Measurements from ENCODE around the gene C6orf136. TPM values are rescaled to one million over a fixed set of nuclear protein-coding genes. Genes with fewer than 3 reads are reported as not detected.
A peak's percentile ranks its signal among the peaks of the same experiment; 100 is the strongest.
"Not testable (repeated sequence)": the region's sequence is repeated elsewhere in the genome, so short reads cannot be mapped to it uniquely, and the experiment has no call there.

The C6orf136 gene
- total RNA-seq, 2 donors from 2014 or later: 24.8 to 36.7 TPM

- ATAC-seq (replicated peaks): no peak
- peak overlapping the region; percentile 83 for H3K27ac Mint-ChIP-seq
- no peaks in the 10 kb centered on the region for H3K9me3 Mint-ChIP-seq
- H3K4me3 Mint-ChIP-seq: no peak overlapping the region
- H3K4me1 Mint-ChIP-seq: peaks cover 19% of the 10 kb centered on the region
- H3K36me3 Mint-ChIP-seq (ENCODE audit: low read depth): peaks cover 88% of the 10 kb centered on the region
- H3K27me3 Mint-ChIP-seq: no peaks in the 10 kb centered on the region
Observed at GRCh38 chr6:30664994-30665767, 18.2 kb downstream of the C6orf136 start.

GRCh38 chr6:30666300-30666699 is 19.4 kb downstream of the C6orf136 start:
- not testable (repeated sequence) for H3K9me3 Mint-ChIP-seq, H3K27me3 Mint-ChIP-seq
- peaks cover 92% of the 10 kb centered on the region for H3K36me3 Mint-ChIP-seq (ENCODE audit: low read depth)
- ATAC-seq (replicated peaks): peak; percentile 94
- peak overlapping the region; percentile 29 for H3K4me3 Mint-ChIP-seq
- peaks cover 24% of the 10 kb centered on the region for H3K4me1 Mint-ChIP-seq
- H3K27ac Mint-ChIP-seq: peak overlapping the region; percentile 83

- Mint-ChIP-seq H3K27me3 (no peaks in the 10 kb centered on the region), H3K9me3 (no peaks in the 10 kb centered on the region), H3K4me3 (peak overlapping the region; percentile 91), H3K27ac (peak overlapping the region; percentile 24), H3K36me3 (ENCODE audit: low read depth) (peaks cover 65% of the 10 kb centered on the region), H3K4me1 (peaks cover 17% of the 10 kb centered on the region)
- ATAC-seq (replicated peaks): no peak
Observed at GRCh38 chr6:30670760-30671527, 24.0 kb downstream of the C6orf136 start.

GRCh38 chr6:30672445-30673253 is 25.7 kb downstream of the C6orf136 start, which contains the start of gene DHX16:
TSS of gene DHX16 (minus strand) at chr6:30673006. CDS start at chr6:30672841, 165 bp downstream.
- peak; percentile 83 for ATAC-seq (replicated peaks)
- Mint-ChIP-seq H3K4me3 (peak within 1 kb of the TSS; percentile 91), H3K9me3 (no peaks in the 10 kb centered on the region), H3K36me3 (ENCODE audit: low read depth) (peaks cover 65% of the 10 kb centered on the region), H3K4me1 (peaks cover 16% of the 10 kb centered on the region), H3K27me3 (no peaks in the 10 kb centered on the region), H3K27ac (peak within 1 kb of the TSS; percentile 94)

- Mint-ChIP-seq H3K4me1 (peaks cover 15% of the 10 kb centered on the region), H3K9me3 (no peaks in the 10 kb centered on the region), H3K4me3 (peak overlapping the region; percentile 44), H3K27ac (peak overlapping the region; percentile 79), H3K27me3 (no peaks in the 10 kb centered on the region), H3K36me3 (ENCODE audit: low read depth) (peaks cover 73% of the 10 kb centered on the region)
- no peak for ATAC-seq (replicated peaks)
Observed at GRCh38 chr6:30676660-30677285, 29.8 kb downstream of the C6orf136 start.

GRCh38 chr6:30678964-30679726 is 32.2 kb downstream of the C6orf136 start:
- Mint-ChIP-seq H3K9me3 (no peaks in the 10 kb centered on the region), H3K27ac (peak overlapping the region; percentile 97), H3K36me3 (ENCODE audit: low read depth) (peaks cover 87% of the 10 kb centered on the region), H3K4me1 (peaks cover 10% of the 10 kb centered on the region), H3K27me3 (no peaks in the 10 kb centered on the region), H3K4me3 (peak overlapping the region; percentile 98)
- peak; percentile 40 for ATAC-seq (replicated peaks)

GRCh38 chr6:30679765-30680535 is 33.0 kb downstream of the C6orf136 start:
- H3K4me1 Mint-ChIP-seq: peaks cover 10% of the 10 kb centered on the region
- no peaks in the 10 kb centered on the region for H3K27me3 Mint-ChIP-seq
- H3K9me3 Mint-ChIP-seq: no peaks in the 10 kb centered on the region
- H3K36me3 Mint-ChIP-seq (ENCODE audit: low read depth): peaks cover 95% of the 10 kb centered on the region
- peak overlapping the region; percentile 97 for H3K27ac Mint-ChIP-seq
- H3K4me3 Mint-ChIP-seq: peak overlapping the region; percentile 98
- no peak for ATAC-seq (replicated peaks)

GRCh38 chr6:30681766-30682142 is 34.8 kb downstream of the C6orf136 start:
- peak; percentile 2 for ATAC-seq (replicated peaks)
- no peaks in the 10 kb centered on the region for H3K9me3 Mint-ChIP-seq
- peaks cover 100% of the 10 kb centered on the region for H3K36me3 Mint-ChIP-seq (ENCODE audit: low read depth)
- H3K27ac Mint-ChIP-seq: peak overlapping the region; percentile 97
- peak overlapping the region; percentile 98 for H3K4me3 Mint-ChIP-seq
- no peaks in the 10 kb centered on the region for H3K27me3 Mint-ChIP-seq
- H3K4me1 Mint-ChIP-seq: peaks cover 4% of the 10 kb centered on the region

- peak overlapping the region; percentile 97 for H3K27ac Mint-ChIP-seq
- H3K27me3 Mint-ChIP-seq: no peaks in the 10 kb centered on the region
- H3K4me3 Mint-ChIP-seq: peak overlapping the region; percentile 98
- H3K9me3 Mint-ChIP-seq: no peaks in the 10 kb centered on the region
- H3K4me1 Mint-ChIP-seq: peaks cover 4% of the 10 kb centered on the region
- peaks cover 100% of the 10 kb centered on the region for H3K36me3 Mint-ChIP-seq (ENCODE audit: low read depth)
- peak; percentile 74 for ATAC-seq (replicated peaks)
Observed at GRCh38 chr6:30682143-30683117, 35.5 kb downstream of the C6orf136 start.

GRCh38 chr6:30683183-30683979 is 36.4 kb downstream of the C6orf136 start:
- Mint-ChIP-seq H3K36me3 (ENCODE audit: low read depth) (peaks cover 100% of the 10 kb centered on the region), H3K9me3 (no peaks in the 10 kb centered on the region), H3K27ac (peak overlapping the region; percentile 97), H3K4me1 (peaks cover 9% of the 10 kb centered on the region), H3K27me3 (no peaks in the 10 kb centered on the region), H3K4me3 (peak overlapping the region; percentile 98)
- no peak for ATAC-seq (replicated peaks)

GRCh38 chr6:30683980-30684338 is 37.0 kb downstream of the C6orf136 start:
- Mint-ChIP-seq H3K9me3 (no peaks in the 10 kb centered on the region), H3K36me3 (ENCODE audit: low read depth) (peaks cover 96% of the 10 kb centered on the region), H3K27me3 (no peaks in the 10 kb centered on the region), H3K4me3 (peak overlapping the region; percentile 98), H3K4me1 (peaks cover 13% of the 10 kb centered on the region), H3K27ac (peak overlapping the region; percentile 97)
- no peak for ATAC-seq (replicated peaks)

Measured in activated T-helper 17 cell treated with anti-CD3 and anti-CD28 coated beads, Interleukin-2, amount 50 U/mL, for 72 hours (primary cell).